ENCODE data around the gene WIPF2.

Gene WIPF2, protein sequence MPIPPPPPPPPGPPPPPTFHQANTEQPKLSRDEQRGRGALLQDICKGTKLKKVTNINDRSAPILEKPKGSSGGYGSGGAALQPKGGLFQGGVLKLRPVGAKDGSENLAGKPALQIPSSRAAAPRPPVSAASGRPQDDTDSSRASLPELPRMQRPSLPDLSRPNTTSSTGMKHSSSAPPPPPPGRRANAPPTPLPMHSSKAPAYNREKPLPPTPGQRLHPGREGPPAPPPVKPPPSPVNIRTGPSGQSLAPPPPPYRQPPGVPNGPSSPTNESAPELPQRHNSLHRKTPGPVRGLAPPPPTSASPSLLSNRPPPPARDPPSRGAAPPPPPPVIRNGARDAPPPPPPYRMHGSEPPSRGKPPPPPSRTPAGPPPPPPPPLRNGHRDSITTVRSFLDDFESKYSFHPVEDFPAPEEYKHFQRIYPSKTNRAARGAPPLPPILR

DNA sequence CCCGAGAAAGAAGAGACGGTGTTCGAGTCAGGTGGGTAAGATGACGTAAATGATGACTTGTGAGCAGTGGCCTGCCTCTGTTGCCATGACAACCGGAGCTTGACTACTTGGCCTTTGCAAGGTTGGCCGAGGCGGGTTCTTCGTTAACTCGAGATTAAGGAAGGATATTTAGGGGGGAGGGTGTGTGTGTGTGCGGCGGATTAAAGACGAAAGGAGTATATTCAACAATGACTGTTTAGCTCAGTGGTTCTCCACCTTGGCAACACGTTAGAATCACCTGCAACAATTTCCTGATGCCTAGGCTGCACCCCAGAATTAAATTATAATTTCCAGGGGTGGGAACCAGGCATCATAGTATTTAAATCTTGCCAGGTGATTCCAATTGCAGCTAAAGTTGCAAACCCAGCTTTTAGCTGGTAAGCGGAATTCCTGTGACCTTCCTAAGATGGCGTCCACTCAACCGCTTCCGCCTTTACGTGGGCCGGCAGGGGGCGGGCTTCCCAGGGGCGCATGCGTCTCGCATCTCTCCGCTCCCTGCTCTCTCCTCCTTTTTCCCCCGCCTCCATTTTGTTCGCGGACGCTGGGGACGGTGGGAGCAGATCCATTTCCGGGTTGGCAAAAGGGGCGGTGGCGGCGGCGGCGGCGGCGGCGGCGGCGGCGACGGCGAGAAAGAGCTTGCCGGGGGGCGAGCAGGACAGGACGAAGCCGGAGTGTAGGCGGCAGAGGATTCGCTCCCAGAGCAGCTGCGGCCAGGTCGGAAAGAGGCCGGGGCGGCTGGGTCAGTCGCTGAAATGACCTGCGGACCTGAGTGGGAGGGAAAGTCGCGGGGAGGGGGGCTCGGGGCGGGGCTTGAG lies at the start of gene WIPF2:
TSS of gene WIPF2 (plus strand) at position 565 of the 854 bp plus-strand sequence. CDS start 37,156 bp downstream, outside the sequence.
- DNase-seq (ENCODE audit: low spot score), result peak; percentile 93

DNA sequence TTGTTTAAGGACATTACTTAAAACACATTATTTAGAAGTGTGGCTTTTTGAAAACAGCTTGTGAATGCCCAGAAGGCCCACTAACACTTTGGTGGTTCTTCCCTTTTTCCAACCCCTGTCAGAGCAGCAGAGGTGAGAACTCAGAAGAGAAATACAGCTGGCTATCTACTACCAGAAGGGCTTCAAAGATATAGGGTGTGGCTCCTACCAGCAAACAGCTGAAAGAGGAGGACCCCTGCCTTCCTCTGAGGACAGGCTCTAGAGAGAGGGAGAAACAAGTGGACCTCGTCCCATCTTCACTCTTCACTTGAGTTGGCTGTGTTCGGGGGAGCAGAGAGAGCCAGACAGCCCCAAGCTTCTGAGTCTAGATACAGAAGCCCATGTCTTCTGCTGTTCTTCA lies 48.8 kb upstream of the WIPF2 start:
- no peak for DNase-seq (ENCODE audit: low spot score)

DNA sequence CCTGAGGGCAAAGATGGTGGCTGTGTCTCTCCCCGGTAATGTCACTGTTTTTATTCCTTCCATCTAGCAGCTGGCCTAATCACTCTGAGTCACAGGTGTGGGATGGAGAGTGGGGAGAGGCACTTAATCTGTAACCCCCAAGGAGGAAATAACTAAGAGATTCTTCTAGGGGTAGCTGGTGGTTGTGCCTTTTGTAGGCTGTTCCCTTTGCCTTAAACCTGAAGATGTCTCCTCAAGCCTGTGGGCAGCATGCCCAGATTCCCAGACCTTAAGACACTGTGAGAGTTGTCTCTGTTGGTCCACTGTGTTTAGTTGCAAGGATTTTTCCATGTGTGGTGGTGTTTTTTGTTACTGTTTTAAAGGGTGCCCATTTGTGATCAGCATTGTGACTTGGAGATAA lies 47.4 kb upstream of the WIPF2 start:
- no peak for DNase-seq (ENCODE audit: low spot score)

DNA sequence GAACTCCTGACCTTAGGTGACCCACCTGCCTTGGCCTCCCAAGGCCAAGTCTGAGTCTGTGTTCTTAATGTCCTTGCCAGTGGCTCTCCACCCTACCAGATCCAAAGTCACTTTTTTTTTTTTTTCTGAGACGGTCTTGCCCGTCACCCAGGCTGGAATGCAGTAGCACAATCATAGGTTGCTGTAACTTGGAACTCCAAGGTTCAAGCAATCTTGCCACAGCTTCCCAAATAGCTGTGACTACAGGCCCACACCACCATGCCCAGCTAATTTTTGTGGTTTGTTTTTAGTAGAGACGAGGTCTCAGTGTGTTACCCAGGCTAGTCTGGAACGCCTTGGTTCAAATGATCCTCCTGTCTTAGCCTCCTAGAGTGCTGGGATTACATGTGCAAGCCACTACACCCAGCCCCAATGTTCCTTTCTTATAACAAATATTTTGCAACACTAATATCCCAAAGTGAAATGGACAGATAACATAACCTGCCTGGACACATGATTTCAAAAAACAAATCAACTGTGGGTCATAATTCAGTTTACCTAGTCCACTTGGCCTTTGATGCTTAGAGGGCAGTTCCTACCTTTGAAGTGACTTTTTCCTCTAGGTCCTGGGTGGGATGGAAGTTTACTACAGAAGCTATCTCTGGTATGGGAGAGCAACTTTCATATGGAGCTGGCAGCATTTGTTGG lies 45.9 kb upstream of the WIPF2 start:
- DNase-seq (ENCODE audit: low spot score), result no peak

DNA sequence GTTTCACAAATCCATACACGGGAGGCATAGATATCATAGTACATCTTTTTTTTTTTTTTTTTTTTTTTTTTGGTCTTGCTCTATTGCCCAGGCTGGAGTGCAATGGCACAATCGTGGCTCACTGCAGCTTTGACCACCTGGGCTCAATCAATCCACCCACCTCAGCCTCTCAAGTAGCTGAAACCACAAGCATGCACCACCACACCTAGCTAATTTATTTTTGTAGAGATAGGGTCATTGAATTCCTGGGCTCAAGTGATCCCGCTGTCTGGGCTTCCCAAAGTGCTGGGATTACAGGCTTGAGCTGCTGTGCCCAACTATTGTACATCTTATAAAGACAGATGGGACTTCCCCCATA lies 45.3 kb upstream of the WIPF2 start:
- no peak for DNase-seq (ENCODE audit: low spot score)

DNA sequence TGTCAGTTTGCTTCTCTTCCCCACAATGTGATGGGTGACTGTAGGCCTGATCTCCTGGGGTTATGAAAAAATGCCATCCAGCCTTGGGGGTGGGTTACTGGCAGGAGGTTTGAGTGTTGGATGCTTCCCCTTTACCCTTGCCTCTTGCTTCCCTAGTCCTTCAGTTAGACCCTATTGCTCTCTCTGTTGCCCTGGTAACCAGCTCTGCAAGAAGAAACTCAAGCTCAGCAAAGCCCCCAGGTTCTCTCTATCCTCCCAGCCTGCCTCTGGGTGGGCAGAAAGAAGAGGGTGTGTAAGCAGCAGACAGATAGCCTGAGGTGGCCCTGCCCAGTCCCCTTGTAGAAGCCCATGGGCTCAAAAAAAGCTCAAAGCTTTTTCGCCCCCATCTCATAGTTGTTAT lies 44.6 kb upstream of the WIPF2 start:
- DNase-seq (ENCODE audit: low spot score), result no peak

DNA sequence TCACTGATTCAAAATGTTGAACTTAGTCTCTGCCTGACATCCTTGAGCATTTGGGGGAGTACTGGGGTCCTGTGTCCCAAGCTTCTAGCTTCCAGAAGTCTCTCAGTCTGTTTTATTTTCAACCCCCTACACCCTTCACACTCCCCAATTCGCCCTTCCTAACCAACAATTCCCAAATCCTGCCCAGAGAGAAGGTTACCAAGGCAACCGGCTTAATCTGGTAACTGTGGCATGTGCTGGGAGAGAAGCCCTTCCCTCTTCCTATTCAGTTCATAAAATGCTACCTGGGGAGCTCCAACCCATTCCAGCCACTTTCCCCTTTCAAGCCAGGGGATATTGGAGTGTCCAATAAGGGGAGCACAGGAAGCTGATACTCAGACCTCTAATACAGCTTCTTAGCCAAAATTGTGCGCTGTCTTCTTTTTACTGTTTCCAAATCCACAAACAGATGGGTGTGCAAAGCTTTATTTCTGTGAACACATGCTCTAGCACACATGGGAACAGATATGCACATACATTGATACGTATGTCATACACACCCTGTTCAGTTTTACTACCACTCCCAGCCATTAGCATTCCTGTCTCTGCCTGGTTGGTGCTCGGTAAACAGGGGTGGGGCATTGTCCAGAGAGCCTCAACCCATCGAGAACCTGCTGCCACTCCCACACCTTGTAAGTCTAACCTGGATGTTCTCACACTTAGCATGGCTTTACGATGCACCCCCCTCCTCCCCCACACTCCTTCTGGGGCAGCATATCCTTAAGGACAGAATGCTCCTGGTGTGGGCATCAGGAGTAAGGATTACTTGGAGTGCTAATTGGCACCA lies 43.0 kb upstream of the WIPF2 start:
- DNase-seq (ENCODE audit: low spot score), result no peak

DNA sequence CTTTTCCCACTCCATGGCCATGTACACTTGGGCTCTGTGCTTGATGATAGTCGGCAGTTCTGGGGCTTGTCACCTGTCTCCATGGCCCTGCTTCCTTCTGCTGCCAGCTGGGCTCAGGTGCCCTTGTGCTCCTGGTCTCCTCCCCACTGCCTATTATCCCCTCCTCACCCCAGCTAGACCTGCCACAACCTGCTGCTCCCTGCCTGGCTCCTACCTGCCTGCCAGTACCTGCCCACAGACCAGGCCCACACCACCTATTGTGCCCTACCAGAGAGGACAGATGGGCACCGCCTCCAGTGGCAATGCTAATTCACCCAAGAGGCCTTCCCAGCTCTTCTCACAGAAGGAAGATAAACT lies 42.4 kb upstream of the WIPF2 start:
- DNase-seq (ENCODE audit: low spot score), result no peak

DNA sequence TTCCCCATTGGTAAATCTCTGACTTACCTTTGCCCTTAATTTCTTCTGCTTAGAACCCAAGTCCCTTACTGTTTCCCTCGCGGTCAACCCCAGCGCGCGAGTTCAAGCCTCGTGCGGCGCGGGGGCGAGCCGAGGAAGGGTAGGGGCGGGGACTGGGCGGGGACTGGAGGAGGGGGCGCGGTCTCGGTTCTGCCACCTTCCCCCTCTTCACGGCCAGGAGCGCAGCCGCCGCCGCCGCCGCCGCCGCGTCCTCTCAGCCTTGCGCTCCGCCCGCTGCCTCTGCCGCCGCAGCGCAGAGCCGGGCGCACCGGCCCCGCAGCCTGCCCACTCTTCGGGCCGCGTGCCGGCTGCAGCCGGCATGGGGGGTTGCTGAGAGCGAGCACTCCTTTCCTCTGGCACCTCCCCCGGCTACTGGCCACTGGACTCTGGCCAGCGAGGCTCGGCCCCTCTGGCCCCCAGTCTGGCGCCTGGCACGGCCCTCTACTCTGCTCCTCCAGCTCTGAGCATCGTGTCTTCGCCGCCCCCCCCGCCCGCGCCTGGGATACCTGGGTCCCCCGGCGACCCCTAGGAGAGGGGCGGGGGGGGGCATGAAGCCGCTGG lies 41.7 kb upstream of the WIPF2 start, which contains the start of gene RAPGEFL1:
TSS of gene RAPGEFL1 (plus strand) at position 196 of the 600 bp plus-strand sequence. CDS start at position 588, 392 bp downstream.
- DNase-seq (ENCODE audit: low spot score), result peak; percentile 39

DNA sequence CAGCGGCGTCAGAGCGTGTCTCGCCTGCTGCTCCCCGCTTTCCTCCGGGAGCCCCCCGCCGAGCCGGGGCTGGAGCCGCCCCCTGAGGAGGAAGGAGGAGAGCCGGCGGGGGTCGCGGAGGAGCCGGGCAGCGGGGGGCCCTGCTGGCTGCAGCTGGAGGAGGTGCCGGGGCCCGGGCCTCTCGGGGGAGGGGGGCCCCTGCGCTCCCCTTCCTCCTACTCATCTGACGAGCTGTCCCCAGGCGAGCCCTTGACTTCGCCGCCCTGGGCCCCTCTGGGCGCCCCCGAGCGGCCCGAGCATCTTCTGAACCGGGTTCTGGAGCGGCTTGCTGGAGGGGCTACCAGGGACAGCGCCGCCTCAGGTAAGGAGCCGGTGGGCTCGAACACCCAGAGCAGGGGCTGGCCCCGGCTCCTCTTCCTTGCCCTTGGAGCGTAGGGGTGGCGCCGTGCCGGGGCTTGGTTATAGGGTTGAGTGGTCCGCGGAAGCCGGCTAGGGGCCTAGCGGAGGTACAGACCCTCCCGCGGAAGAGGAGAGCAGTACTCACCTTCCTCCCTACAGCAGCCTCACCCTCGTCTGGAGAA lies 41.0 kb upstream of the WIPF2 start:
- no peak for DNase-seq (ENCODE audit: low spot score)

DNA sequence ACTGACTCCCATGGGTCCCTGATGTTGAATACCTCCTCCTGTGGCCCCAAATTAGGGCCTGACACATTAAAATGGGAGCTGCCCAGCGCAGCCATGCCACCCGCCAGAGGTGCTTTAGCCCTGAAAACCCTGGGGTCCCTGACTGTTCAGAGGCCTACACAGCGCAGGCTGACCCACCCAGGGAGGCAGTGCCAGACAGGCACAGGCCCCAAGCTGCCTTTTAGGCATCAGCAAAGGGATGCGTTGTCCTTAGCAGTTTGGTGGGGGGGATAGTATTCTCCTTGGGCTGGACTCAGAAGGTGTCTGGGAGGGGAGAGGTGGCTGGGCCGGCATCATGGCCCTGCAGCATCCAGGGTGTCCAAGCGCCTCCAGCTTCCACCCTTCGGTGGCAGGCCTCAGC lies 40.4 kb upstream of the WIPF2 start:
- DNase-seq (ENCODE audit: low spot score), result no peak

DNA sequence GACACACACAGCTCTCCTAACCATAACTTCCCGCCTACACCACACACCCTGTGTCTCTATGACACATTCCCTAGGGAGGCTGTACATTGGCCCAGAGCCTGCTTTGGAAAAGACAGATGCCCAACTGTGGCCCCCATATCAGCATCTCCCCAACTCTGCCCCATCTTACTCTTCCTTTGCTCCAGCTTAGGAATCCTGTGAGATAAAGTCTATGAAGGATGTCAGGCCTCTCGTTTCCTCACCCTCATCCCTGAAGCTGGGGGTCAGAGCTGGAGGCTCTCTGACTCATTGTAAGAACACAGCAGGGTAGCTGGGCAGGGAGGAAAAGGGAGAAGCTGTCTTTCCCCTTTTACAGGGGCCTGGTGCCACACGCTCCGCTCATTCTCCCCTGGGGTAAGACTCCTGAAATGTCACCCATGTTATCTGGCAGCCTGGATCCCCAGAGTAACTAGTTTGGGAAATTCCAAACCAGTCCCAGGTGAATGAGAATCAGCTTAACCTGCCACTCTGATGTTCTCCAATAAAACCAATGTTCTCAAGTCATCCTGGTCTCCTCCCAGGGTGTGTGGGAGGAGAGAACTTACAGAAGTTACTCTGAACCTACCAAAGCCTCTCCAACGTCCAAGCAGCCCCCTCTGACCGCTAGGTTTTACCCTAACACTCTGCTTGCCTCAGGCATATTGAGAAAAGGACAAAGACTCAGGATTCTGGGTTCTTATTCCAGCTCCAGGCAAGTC lies 39.0 kb upstream of the WIPF2 start:
- DNase-seq (ENCODE audit: low spot score), result no peak

DNA sequence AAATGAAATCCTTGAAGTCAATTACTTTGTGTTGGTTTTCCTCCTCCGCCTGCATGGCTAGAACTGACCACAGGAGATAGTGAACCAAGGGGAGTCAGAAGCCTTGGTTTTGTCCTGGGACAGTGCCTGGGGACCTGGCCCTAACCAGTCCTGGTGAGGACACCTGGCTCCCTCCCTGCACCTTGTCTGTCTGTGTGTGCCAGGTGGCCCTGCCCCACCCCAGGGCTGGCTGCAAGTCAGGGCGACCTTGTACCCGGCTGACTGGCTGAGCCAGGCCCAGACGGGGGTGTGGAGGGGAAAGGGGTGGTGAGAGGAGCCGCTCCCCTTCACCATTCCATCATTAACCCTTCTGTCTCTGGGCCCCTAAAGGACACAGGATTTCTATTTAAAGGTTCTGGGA lies 38.4 kb upstream of the WIPF2 start:
- no peak for DNase-seq (ENCODE audit: low spot score)

DNA sequence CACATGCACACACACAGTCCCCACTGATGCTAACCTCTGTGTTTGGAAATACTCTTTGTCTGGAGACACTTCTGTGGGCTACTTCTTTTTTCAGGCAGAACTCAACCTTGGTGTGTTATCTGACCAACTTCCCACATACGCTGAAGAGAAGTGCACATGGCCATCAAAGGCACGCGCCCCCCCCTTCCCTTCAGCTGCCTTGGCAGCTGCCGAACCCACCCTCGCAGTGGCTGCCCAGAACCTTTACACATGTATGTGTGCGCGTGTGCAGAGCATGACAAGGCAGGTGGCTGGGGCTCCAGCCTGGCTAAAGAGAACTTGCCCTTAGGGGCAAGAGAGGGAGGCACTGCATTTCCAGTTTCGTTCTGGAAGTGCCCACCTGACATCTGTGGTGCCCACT lies 37.9 kb upstream of the WIPF2 start:
- DNase-seq (ENCODE audit: low spot score), result no peak

DNA sequence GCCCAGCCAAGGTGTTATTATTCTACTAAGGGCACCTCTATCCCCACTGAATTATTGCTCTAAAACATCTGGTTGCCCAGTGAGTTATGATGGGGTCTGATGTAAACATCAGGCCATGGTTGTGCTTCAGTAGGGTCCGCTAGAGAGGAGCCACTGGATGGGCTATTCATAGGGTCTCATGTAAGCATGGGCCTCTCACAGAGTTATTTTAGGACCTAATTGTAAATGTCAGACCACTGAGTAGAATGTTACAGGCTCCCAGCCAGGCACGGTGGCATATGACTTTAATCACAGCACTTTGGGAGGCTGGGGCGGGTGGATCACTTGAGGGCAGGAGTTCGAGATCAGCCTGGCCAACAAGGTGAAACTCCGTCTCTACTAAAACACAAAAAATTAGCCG lies 36.5 kb upstream of the WIPF2 start:
- no peak for DNase-seq (ENCODE audit: low spot score)

DNA sequence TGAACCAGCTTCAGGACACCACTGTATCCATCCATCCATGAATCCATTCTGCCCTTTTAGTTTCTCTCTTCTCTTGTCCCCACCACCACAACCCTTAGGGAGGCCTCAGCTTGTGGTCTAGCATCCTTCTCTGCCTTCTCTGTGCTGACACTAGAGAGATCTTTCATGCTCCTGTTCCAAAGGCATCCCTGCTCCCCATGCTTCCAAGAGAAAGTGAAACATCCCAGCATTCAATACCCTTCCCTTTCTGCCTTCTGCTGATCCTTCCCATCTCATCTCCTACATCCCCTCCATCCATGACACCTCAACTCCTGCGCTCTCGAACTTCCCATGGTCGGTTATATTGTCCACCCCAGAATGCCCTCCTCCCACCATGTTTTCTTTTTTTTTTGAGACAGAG lies 31.9 kb upstream of the WIPF2 start:
- no peak for DNase-seq (ENCODE audit: low spot score)

DNA sequence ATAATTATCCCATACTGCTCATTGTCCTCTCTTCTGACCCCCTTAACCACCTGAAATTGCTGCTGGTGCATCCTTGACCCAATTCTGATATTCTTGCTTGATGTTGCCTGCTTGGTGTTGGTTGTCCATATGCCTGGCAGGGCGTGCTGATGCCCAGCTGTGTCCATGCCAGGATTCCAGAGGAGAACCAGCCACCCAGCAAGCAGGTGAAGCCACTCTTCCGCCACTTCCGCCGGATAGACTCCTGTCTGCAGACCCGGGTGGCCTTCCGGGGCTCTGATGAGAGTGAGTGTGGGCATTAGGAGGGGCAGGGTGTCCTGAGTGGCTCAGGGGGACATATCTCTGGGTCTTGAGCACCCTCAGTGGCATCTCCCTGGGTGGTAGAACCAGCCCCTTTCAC lies 30.4 kb upstream of the WIPF2 start:
- DNase-seq (ENCODE audit: low spot score), result no peak

DNA sequence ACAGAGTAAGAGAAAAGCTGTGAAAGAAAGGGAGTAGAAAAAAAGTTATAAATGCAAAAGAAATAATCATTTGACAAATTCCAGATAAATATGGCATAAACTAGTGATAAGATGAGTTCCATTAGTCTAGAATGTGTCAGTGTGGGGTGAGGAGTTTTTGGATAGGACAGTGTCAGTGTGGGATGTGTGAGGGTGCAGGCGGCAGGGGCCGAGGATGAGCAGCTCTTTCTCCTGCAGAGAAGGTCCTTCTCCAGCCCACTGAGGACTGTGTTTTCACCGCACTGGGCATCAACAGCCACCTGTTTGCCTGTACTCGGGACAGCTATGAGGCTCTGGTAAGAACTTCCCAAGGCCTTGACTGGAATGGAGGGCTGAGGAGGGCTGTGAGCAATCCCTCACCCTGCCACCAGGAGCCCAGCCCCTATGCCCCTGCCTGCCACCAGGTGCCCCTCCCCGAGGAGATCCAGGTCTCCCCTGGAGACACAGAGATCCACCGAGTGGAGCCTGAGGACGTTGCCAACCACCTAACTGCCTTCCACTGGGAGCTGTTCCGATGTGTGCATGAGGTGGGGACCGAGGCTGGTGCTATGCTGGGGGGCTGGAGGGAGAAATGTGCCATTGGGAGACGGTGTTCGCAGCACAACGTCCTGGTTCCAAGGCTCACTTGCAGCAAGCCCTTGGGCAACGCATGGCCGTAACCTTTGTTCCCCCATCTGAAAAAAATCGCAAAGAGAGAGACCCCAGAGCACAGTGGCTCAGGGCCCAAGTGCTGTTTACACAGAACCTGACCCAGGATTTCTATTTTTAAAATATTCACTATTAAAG lies 28.7 kb upstream of the WIPF2 start:
- DNase-seq (ENCODE audit: low spot score), result no peak

Data from kidney capillary endothelial cell (primary cell).